Pons (tissue), 1 donor: ENCODE measurements around the gene TRPC4.

ENCODE experiments used
- DNase-seq: peaks from one replicate; pipeline ENCODE4 v3.0.0-alpha.2; 2016; ENCODE audit warnings: low spot score

Gene TRPC4

DNA sequence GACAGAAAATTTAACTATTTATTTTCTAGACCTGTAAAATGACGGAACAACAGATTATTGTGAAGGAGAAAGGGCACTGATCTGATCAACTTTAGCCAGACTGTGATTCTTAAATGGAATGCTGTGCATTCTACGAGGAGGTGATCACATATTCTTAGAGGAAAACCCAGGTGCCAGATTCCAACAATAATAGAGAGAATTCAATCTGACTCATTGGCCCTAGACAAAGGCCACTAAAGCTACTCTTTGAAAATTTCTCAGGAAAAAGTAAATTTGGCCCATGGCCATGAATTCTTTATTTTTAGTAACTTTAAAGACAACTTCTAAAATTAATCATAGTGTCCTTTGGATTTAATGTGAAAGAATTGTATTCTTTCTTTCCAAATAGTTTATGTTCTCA is 212.4 kb downstream of the TRPC4 start:
- no peak for DNase-seq

DNA sequence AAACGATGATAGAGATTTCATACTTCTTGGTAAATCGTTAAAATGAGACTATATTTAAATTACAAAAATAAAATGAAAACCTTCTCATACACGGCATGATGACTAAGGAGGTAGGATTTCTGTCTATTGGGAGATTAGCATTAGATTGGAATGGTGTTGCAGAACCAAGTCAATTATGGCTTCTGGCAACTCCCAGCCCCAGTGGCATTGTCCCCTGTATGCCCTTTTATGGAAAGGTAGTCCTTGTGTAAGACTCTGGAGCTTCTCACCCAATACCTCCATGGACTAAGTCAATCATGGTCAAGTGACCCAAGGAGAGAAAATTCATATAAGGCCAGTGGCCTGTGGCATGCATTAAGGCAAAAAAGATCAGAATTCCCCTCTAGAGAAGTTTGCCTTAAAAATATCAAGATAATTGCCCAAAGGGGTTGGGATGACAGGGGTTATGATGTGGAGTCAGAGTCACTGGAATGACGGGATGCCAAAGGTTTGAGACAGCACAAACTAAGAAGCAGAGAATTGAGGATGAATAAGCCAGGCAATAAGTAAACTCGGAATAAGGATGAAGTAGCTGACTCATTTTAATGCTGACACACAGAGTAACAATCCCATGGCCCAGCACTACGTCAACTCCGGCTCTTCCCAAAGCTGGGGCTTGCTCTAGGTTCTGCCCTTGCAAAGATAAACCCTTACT is 213.2 kb downstream of the TRPC4 start:
- no peak for DNase-seq

DNA sequence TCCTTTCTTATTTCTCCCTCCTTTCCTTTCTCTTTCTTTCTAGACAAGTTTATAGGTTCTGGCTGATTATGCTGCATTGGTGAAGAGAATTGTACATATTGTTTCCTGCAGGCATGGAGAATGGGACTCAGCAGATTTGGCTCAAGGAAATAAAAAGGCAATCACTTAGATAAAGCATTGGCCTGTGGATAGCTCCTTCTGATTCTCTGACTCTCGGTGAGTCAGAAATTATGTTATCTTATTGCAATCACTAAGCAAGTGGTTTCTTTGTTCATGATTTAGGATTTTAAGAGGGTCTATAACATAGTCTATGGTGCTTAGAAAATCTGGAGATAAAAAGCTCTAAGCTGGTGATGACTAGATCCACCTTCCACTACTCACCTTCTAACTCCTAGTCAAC is 217.0 kb downstream of the TRPC4 start:
- DNase-seq, result no peak

DNA sequence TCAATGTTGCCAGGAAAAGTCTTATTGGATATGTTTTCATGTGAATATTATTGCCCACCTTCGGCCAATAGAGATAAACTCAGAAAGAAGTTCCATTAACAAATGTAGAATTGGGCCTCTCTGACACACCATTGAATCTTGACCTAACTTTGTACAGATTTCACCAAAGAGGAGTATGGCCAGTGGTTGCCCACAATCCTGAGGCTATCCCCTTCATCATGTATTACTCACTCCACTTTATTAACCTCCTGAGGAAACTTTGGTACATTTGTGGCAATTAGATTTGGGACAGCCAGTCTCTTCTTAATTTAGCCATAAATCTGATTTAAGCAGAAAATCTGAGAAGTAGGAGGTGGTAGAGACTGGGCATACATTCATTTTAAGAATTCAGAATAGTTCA is 217.7 kb downstream of the TRPC4 start:
- DNase-seq, result no peak

DNA sequence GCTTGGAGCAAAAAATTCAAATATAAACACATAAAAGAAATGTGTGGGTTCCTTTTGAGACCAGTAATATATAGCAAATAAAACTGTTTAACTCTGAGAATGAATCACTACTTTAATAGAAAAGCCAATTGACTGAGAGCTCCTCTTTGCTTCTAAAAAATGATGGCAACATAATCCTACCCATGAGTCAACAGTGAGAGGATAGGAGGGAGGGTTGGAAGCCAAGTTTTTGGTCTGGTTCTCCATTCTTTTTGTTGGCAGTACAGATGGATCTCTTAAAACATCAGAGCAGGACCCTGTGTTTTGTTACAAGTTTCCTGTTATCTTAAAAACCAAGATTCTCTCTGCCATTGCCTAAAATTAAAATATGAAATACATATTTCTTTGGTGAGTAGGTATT is 221.0 kb downstream of the TRPC4 start:
- no peak for DNase-seq

DNA sequence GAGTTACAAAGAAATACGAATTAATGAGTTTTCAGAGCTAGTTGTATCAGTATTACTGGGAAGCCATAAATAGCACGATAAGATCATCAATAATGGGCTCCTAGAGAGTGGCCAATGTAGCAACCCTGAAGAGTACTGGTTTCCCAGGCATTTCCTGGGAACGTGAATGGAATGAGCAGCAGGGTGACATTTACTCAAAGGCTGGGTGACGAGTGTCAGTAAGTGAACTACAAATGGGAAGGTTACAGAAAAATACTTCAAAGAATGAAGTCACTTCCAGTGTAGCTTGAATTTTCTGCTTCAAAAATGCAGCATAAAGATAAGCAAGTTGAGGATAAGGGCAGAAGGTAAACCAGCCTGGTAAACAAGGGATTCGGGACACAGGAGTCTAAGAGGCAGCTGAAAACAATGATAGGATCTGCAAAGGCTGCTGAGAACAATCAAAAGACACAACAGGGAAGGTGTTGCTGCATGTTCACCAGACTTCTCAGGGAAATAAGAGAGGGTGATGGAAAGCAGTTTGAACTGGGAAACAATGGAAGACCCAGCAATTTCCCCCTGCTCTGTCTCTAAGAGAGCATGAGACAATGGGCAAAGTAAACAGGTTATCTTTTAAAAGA is 222.4 kb downstream of the TRPC4 start:
- DNase-seq, result no peak

DNA sequence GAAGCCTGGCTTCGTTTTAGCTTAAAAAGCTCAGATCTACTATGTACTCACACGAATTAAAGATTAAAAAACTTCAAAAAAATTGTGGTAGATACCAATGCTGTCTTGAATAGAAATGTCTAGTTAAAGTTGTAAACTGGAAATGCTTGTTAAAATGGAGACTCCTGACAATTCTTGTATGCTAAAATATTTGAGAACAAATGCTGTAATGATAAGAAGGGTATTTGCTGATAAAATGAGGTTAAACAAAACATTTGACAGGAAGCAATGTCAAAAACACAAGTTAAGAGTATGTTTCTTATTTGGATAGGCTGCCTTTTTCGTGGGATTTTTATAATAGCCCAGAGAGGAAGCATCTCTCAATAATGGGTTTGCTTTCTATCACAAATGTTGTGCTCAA is 223.0 kb downstream of the TRPC4 start:
- no peak for DNase-seq

DNA sequence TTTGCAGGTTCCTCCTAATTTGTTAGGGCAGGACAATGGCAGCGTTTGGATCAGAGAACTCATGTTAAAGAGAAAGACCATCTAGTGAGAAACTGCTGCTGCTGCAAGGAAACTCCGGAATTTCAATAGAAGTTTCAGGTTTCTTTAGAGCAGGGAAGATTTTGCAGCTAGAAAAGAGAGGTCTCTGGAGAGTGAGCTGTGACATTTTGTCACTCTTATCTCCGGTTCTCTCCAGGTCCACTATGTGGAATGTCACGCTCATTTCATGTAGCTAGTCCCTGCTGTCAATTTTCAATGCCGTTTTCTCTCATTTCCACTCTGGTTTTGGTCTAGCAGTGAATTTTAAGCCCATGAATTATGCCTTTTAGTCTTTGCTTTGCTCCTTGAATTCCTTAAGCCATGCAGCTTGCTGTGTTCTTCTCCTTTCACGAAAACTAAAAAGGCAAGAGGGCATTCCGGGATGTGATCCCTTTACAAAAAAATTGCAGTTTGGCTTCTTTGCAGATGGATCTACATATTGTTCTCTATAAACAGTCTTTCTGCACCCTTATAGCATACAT is 224.3 kb downstream of the TRPC4 start:
- DNase-seq, result no peak

DNA sequence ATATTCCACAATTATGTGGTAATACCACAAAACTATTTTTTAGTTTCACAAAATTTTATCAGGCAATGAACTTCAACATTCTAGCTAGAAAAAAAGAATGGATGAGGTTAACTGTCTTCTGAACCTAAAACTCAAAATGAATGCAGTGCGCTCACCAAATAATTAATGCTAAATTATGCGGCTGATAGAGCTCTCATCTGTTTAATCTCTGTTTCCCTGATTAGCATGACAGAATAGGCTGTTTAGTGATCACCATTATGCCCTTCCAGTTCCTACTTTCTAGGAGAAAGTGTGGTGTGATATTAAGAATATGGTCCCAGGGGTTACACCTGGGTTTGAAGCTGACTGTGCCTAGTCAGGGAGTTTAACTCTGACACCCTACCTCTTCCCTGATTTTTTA is 228.2 kb downstream of the TRPC4 start:
- no peak for DNase-seq

DNA sequence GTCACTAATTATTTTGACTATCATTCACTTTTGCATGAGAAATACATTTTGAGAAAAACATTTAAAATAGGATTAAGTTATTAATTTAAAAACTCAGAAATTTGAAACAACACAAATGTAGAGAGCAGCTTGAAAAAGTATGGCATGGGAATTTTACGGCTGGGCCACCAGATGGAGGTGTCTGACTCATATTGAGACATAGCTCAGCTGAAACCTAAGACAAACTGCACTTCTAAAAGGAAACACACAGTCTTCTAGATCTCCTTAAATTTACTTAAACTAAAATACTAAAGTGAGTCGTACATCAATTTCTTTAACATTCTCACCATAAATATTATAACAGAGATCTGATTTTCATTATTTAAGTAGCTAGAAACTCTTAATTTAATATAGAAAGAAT is 229.1 kb downstream of the TRPC4 start:
- peak; percentile 32 for DNase-seq

DNA sequence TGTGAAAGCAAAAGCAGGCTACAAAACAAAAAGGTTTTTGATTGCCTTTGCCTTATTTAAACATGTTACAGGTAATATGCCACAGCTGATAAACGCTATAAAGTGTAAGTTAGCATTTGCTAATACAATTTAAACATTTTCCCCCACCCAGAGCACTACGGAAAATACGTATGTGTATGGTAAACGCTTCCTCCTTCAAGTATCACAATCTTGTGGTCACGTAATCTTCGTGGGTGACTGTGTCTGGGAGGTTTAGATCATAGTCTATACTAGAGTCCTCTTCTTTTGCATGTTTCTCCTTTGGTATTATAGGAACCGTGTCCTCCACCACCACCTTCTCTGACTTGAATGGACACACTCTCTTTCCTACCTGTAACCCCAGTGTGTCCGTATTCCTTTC is 232.9 kb downstream of the TRPC4 start:
- no peak for DNase-seq

DNA sequence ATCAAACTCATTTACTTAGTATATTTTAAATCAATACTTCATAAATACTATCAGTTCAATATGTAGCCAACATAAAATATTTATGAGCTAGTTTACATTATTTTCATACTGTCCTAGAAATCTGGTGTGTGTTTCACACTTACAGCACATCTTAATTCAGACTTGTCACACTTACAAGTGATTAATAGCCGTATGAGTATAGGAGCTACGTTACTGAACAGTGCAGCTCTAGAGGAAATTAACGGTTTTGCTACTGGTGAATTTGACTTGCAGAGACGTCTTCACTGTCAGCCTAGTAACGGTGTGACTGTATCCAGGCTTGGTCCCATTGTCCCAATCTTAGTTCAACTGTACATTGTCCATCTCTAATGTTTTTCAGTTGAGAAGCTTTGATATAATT is 237.3 kb downstream of the TRPC4 start:
- DNase-seq, result no peak

DNA sequence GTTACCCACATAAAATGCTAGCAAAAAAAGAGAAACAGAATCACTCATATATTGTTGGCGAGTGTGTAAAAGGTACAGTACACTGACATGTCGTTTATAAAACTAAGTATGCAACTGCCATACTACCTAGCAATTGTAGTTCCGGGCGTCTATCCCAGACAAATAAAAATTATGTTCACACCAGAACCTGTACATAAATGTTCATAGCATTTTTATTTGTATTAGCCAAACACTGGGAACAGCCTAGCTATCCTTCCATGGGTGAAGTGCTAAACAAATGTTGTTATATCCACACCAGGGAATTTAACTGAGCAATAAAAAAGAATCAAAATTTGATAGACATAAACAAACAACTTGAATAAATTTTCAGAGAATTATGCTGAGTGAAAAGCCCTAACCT is 242.1 kb downstream of the TRPC4 start:
- DNase-seq, result no peak

DNA sequence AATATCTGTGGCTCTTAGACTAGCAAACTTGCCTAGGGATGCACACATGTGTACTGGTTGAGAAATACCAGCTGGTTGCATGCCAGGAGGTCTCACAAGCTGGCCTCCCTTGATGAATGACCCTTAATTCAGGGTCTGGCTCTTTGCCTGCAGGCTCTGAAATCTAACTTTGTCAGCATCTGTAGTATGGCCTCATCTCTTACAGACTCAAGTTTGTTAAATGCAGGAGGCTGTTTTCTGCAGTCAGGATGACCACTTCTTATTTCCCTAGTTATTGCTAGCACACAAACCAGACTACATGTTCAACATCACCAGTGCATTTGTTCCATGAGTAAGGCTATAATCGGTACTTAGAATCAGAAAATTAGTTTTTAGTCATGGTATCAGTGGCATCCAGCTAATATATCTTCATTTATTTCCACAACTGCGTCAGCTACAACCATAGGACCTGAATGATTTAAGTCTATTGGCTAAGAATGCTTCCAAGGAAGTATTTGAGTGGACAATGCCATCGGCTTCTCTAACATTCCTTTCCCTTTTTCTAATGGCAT is 247.7 kb downstream of the TRPC4 start:
- no peak for DNase-seq

DNA sequence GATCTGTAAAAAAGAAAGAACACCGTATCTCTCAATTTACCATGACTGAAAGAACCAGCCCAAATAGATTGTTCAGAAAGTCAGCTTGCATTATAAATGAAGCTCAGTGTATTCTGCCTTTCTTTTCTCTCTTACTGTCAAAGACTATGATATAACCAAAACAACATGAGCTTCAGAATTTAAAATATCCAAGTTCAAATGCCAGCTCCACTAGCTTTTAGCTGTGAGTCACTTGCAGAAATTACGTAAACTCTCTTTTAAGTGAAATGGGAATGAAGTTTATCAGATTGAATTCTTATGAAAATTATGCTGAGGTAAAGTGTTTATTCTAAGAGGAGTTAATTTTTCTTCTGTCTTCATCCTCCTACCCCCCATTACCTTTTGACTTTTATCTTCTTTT is 251.0 kb downstream of the TRPC4 start:
- DNase-seq, result no peak

DNA sequence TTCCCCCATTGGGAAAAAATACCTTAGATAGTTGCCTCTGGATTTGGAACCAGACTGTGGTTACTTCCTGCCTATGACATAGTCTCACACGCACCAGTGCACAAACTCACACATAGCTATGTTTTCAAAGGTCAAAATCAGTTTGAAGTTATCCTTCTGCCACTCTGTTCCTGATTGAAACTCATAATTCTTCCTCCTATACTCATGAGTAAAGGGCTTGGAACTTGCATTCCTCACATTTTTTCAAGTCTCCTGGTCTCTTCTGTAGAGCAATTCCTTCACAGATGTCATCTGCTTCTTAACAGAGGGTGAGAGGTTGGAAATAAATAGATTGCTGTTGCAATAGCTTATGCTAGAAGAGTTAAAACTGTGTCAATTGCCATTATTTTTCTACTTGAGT is 252.4 kb downstream of the TRPC4 start:
- no peak for DNase-seq

DNA sequence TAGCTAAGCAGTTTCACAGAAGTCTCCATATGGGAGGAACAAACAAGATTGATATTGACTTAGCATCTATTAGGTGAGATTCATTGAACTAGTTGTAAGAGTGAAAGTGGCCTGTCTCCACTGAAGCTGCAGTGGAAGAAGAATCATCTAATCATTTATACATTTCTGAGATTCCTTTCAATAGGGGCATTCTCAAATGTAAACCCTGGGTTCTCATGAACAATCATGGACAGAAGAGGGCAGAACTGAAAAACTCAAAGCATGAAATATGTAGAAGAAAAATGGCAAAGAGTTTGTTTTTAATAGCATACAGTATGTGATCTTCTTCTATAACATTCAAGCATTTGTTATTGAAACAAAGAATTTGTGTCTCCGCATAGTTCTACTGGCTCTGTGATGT is 253.4 kb downstream of the TRPC4 start:
- DNase-seq, result no peak

DNA sequence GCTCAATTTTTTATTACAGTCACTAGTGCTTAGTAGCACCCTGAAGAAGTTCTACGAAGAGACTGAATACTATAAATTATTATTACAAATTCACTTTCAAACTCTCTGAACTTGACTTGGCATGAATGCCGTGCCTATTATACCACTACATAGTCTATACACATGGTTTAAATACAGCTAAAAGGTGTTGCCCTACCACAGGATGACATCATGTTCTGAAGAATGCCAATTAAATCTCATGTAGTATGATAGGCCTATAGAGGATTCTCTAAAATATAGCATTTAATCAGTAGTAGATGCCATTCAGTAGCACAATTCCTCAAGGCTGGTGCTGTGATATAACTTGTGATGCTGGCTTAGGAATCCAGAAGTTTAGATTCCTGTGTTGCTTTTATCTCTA is 254.3 kb downstream of the TRPC4 start:
- no peak for DNase-seq

DNA sequence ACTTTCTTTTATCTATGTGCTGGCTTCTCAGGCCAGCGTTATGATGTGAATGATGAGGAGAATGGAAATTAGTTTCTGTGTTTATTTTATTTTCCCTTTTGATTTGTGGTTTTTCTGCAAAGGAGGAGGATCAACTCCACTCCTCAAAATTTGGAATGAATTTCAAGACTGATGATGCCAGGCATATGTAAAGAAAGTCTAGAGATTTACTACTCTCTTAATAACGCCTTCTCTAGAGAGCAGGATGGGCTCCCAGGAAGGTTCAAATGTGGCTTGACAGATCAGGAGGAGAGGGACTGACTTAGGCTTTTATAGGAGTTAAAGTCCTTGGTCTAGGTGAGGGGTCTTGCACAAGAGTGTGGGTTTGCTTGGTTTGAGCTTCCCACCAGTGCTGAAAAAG is 255.9 kb downstream of the TRPC4 start:
- DNase-seq, result no peak

DNA sequence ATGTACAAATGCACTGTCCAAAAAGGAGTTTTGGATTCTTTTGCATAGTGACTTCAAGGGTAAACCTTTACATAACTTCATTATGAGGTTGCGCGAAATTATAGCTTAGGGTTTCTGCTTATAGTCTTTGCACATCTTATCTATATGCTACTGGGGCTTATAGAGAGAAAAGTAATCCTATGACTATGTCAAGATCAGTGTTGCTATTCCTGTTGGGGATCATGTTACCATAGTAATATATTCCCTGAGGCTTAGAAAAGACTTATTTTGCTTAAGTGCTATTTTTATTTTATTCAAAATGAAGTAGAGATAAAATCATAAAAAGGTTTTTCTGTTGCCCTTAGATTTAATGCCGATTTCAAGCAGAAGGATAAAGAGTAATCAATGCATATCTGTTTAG is 256.3 kb downstream of the TRPC4 start:
- no peak for DNase-seq

DNA sequence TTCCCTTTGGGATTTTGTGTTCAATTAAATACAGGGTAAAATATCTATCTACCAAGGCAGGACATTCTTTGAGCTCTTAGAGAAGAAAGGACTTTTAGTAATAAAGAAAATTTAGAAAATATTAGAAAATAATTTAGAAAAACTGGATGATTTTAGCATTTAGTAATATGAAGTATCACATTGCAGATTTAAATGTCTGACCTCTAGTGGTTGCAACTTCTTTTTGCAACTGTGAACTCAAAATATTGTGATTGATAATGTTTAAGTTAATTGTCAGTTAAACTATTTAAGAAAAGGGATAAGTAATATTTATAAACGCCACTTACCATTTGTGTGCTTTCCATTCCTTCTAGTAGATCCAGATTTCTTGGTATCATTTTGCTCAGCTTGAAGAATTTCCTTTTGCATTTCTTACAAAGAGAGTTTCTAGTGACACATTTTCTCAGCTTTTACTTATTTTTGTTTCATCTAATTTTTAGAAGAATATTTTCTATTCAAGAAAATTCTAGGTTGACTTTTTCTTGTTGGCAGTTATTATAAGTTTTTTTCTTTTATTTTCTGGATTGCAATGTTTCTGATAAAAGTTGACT is 260.7 kb downstream of the TRPC4 start:
- DNase-seq, result no peak

DNA sequence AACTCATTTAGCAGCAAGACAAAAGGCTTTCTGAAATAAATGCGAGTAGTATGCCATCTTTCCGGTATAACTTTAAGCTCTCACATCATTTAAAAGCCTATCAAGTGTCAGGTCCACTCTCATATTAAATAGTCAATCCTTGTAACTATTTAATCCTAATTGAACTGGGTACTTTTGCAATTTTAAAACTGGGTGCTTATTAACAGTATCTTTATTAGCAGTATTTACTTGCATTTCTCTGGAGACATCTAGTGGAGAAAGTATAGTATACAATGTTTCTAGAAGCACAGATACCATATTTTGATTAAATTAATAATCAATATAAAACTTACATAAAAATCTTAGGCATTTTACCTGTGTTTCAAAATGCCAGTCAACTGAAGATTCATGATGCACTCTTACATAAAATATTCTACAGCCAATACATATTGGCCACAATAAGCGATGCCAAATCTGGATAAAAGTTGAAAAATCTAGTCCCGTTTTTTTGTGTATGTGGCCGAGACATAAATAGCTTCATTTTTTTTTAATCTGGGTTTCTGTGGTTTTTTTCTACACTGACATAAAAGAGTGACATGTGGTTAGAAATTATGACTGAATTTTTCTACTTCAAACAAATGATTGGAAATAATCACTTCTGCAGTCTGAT is 266.7 kb downstream of the TRPC4 start:
- peak; percentile 72 for DNase-seq
